ENCODE measurements around the gene RNASET2. TPM values are rescaled to one million over a fixed set of nuclear protein-coding genes. Genes with fewer than 3 reads are reported as not detected.

RNASET2 gene
- total RNA-seq, 4 donors from 2014 or later, result 121 to 191 (median 176) TPM

GRCh38 chr6:166907373-166907841, 48.9 kb downstream of the RNASET2 start:
- in situ Hi-C loops (cut with MboI; ENCODE audit: low pct_ligation_motif_present in 1 of 4, low pct_unique_long_range_greater_than_20kb in 1 of 4, low sequenced_read_pairs in 3 of 4), result no loop called here
- 75 to 100% methylated on average over 2 to 8 of the region's 8 CpGs for WGBS, 2 donors (ENCODE audit: low coverage in 1 of 2)
- intact Hi-C loops (cut with DNase I; ENCODE audit: low total_unique reads), result no loop called here
- DNase-seq, result no peak
- Histone ChIP-seq H3K4me1 (no peaks in the 10 kb centered on the region), H3K4me3 (no peak overlapping the region), H3K36me3 (no peaks in the 10 kb centered on the region), H3K27me3 (no peaks in the 10 kb centered on the region), H3K9me3 (no peaks in the 10 kb centered on the region), H3K27ac (no peak overlapping the region)
- TF ChIP-seq POLR2A (IDR thresholded peaks at IDR 0.05) (no peak), CTCF (IDR thresholded peaks at IDR 0.05) (no peak), EP300 (IDR thresholded peaks at IDR 0.05; ENCODE audit: low read depth) (no peak), POLR2AphosphoS5 (IDR thresholded peaks at IDR 0.05) (no peak)

GRCh38 chr6:166906376-166907044, 49.8 kb downstream of the RNASET2 start:
- Histone ChIP-seq H3K9me3 (no peaks in the 10 kb centered on the region), H3K4me3 (no peak overlapping the region), H3K27ac (no peak overlapping the region), H3K4me1 (no peaks in the 10 kb centered on the region), H3K27me3 (no peaks in the 10 kb centered on the region), H3K36me3 (no peaks in the 10 kb centered on the region)
- intact Hi-C loops (cut with DNase I; ENCODE audit: low total_unique reads), result no loop called here
- TF ChIP-seq POLR2A (IDR thresholded peaks at IDR 0.05) (no peak), CTCF (IDR thresholded peaks at IDR 0.05) (no peak), EP300 (IDR thresholded peaks at IDR 0.05; ENCODE audit: low read depth) (no peak), POLR2AphosphoS5 (IDR thresholded peaks at IDR 0.05) (no peak)
- WGBS, 2 donors (ENCODE audit: low coverage in 1 of 2), result 85 to 89% methylated on average over 5 to 17 of the region's 17 CpGs
- DNase-seq, result no peak
- in situ Hi-C loops (cut with MboI; ENCODE audit: low pct_ligation_motif_present in 1 of 4, low pct_unique_long_range_greater_than_20kb in 1 of 4, low sequenced_read_pairs in 3 of 4), result no loop called here

- DNase-seq, result no peak
Observed at GRCh38 chr6:166905505-166906134, 50.7 kb downstream of the RNASET2 start.

GRCh38 chr6:166905013-166905412, 51.3 kb downstream of the RNASET2 start:
- 67 to 83% methylated on average over 5 to 10 of the region's 10 CpGs for WGBS, 2 donors (ENCODE audit: low coverage in 1 of 2)
- Histone ChIP-seq H3K27me3 (no peaks in the 10 kb centered on the region), H3K4me3 (no peak overlapping the region), H3K36me3 (no peaks in the 10 kb centered on the region), H3K27ac (no peak overlapping the region), H3K4me1 (no peaks in the 10 kb centered on the region), H3K9me3 (no peaks in the 10 kb centered on the region)
- no peak for DNase-seq
- intact Hi-C loops (cut with DNase I; ENCODE audit: low total_unique reads) (no loop called here), in situ Hi-C loops (cut with MboI; ENCODE audit: low pct_ligation_motif_present in 1 of 4, low pct_unique_long_range_greater_than_20kb in 1 of 4, low sequenced_read_pairs in 3 of 4) (no loop called here)
- no peak for TF ChIP-seq POLR2AphosphoS5 (IDR thresholded peaks at IDR 0.05)
- no peak for TF ChIP-seq EP300 (IDR thresholded peaks at IDR 0.05; ENCODE audit: low read depth)
- no peak for TF ChIP-seq CTCF (IDR thresholded peaks at IDR 0.05)
- TF ChIP-seq POLR2A (IDR thresholded peaks at IDR 0.05), result no peak

More at GRCh38 chr6:166905505-166906134, 50.7 kb downstream of the RNASET2 start:
- in situ Hi-C loops (cut with MboI; ENCODE audit: low pct_ligation_motif_present in 1 of 4, low pct_unique_long_range_greater_than_20kb in 1 of 4, low sequenced_read_pairs in 3 of 4), result no loop called here
- Histone ChIP-seq H3K4me3 (no peak overlapping the region), H3K27me3 (no peaks in the 10 kb centered on the region), H3K27ac (no peak overlapping the region), H3K4me1 (no peaks in the 10 kb centered on the region), H3K36me3 (no peaks in the 10 kb centered on the region), H3K9me3 (no peaks in the 10 kb centered on the region)
- TF ChIP-seq POLR2A (IDR thresholded peaks at IDR 0.05) (no peak), EP300 (IDR thresholded peaks at IDR 0.05; ENCODE audit: low read depth) (no peak)
- intact Hi-C loops (cut with DNase I; ENCODE audit: low total_unique reads), result no loop called here
- 62 to 91% methylated on average over 6 to 10 of the region's 12 CpGs for WGBS, 2 donors (ENCODE audit: low coverage in 1 of 2)
